Fibroblast of villous mesenchyme (primary cell): ENCODE data around the gene ANKRD42. TPM values are rescaled to one million over a fixed set of nuclear protein-coding genes. Genes with fewer than 3 reads are reported as not detected.
A peak's percentile ranks its signal among the peaks of the same experiment; 100 is the strongest.

Source experiments
- DNase-seq: peaks from one replicate; pipeline ENCODE4 v3.0.0-alpha.2; 2010; ENCODE audit warnings: low read depth
- H3K4me3 ChIP-seq: 2 replicates; pipeline ENCODE4 v1.5.1; 2011; ENCODE audit warnings: low read depth, mild to moderate bottlenecking, low read length
- CTCF ChIP-seq: IDR thresholded peaks from 2 replicates; pipeline ENCODE4 v1.5.1; 2012; ENCODE audit warnings: low read depth, mild to moderate bottlenecking, low read length; ENCODE audit not compliant: insufficient read depth
- total RNA-seq: library from RNA; depleted of rRNA; stranded (reverse); fragments of >200 nt; gene quantifications from 2 replicates; pipeline ENCODE4 v1.2.3, GENCODE V29; 2012

The ANKRD42 gene
- total RNA-seq, 1 donor = 11.2 TPM

GRCh38 chr11:83272627-83273026, 79.1 kb downstream of the ANKRD42 start:
- DNase-seq = peak; percentile 58
- no peak overlapping the region for H3K4me3 ChIP-seq

GRCh38 chr11:83275888-83276641, 82.6 kb downstream of the ANKRD42 start:
- no peak for DNase-seq
- no peak overlapping the region for H3K4me3 ChIP-seq
- no peak for TF ChIP-seq CTCF

More at GRCh38 chr11:83272627-83273026, 79.1 kb downstream of the ANKRD42 start:
- no peak for TF ChIP-seq CTCF

GRCh38 chr11:83278351-83278750, 84.8 kb downstream of the ANKRD42 start:
- no peak for TF ChIP-seq CTCF
- no peak overlapping the region for H3K4me3 ChIP-seq
- DNase-seq = no peak

GRCh38 chr11:83280256-83280655, 86.7 kb downstream of the ANKRD42 start:
- DNase-seq = no peak
- no peak for TF ChIP-seq CTCF

GRCh38 chr11:83282084-83282716, 88.7 kb downstream of the ANKRD42 start:
- H3K4me3 ChIP-seq = no peak overlapping the region
- no peak for DNase-seq

More at GRCh38 chr11:83280256-83280655, 86.7 kb downstream of the ANKRD42 start:
- no peak overlapping the region for H3K4me3 ChIP-seq

GRCh38 chr11:83284501-83285150, 91.1 kb downstream of the ANKRD42 start:
- peak overlapping the region; percentile 64 for H3K4me3 ChIP-seq
- no peak for TF ChIP-seq CTCF
- no peak for DNase-seq

More at GRCh38 chr11:83282084-83282716, 88.7 kb downstream of the ANKRD42 start:
- no peak for TF ChIP-seq CTCF
